ENCODE measurements around the gene MICB. TPM values are rescaled to one million over a fixed set of nuclear protein-coding genes. Genes with fewer than 3 reads are reported as not detected.
"Not testable (repeated sequence)": the region's sequence is repeated elsewhere in the genome, so short reads cannot be mapped to it uniquely, and the experiment has no call there.

MICB gene
- polyA plus RNA-seq, 1 donor (not counting 4 experiments of a cell fraction or from before 2014, with no cell fraction given), result 8.6 TPM

- Histone ChIP-seq H3K36me3 (ENCODE audit: control insufficient read depth in 2 of 2, extremely low read depth in 1 of 2, insufficient read depth in 2 of 2, low read length in 2 of 2) (no peaks in the 10 kb centered on the region), H3K9me1 (ENCODE audit: control insufficient read depth, extremely low read depth, insufficient read depth, low read length) (no peaks in the 10 kb centered on the region), H3K27ac (ENCODE audit: control insufficient read depth, insufficient read depth, low read length) (no peak overlapping the region), H3K4me2 (ENCODE audit: control insufficient read depth, extremely low read depth, insufficient read depth, low read depth, low read length) (no peak overlapping the region), H3K27me3 (ENCODE audit: control insufficient read depth, extremely low read depth, insufficient read depth, low read length) (peaks cover 10% of the 10 kb centered on the region), H4K20me1 (ENCODE audit: control insufficient read depth, extremely low read depth, insufficient read depth, low read length) (no peaks in the 10 kb centered on the region), H2AFZ (ENCODE audit: control insufficient read depth, low read length) (no peak overlapping the region), H3K9me3 (ENCODE audit: control insufficient read depth, low read depth, low read length) (no peaks in the 10 kb centered on the region), H3K4me1 (ENCODE audit: control insufficient read depth, extremely low read depth, insufficient read depth, low read length) (no peaks in the 10 kb centered on the region), H3K4me3 (ENCODE audit: control insufficient read depth in 2 of 3, extremely low read depth in 1 of 3, insufficient read depth in 2 of 3, low read depth in 1 of 3, low read length in 3 of 3) (no peak overlapping the region), H3K79me2 (ENCODE audit: control insufficient read depth, insufficient read depth, low read length) (no peaks in the 10 kb centered on the region), H3K9ac (ENCODE audit: control insufficient read depth, extremely low read depth, insufficient read depth, low read length) (no peak overlapping the region)
- TF ChIP-seq EZH2 (IDR thresholded peaks at IDR 0.05; ENCODE audit: low read length) (no peak), CTCF (optimal IDR thresholded peaks at IDR 0.05 in 1 of 3, IDR thresholded peaks at IDR 0.05 in 1 of 3, conservative IDR thresholded peaks at IDR 0.05 in 1 of 3; ENCODE audit: extremely low read depth in 1 of 3, insufficient read depth in 2 of 3, low read length in 3 of 3) (no peak)
- DNase-seq (ENCODE audit: low read depth, low spot score) (no peak), FAIRE-seq (no peak)
- dilution Hi-C loops (cut with MboI; ENCODE audit: extremely low pct_ligation_motif_present, low sequenced_read_pairs), result no loop called here
Measured at GRCh38 chr6:31452859-31453258, 45.1 kb upstream of the MICB start.

GRCh38 chr6:31453259-31453658 lies 44.7 kb upstream of the MICB start:
- Histone ChIP-seq H2AFZ (ENCODE audit: control insufficient read depth, low read length) (no peak overlapping the region), H4K20me1 (ENCODE audit: control insufficient read depth, extremely low read depth, insufficient read depth, low read length) (no peaks in the 10 kb centered on the region), H3K4me2 (ENCODE audit: control insufficient read depth, extremely low read depth, insufficient read depth, low read depth, low read length) (no peak overlapping the region), H3K9ac (ENCODE audit: control insufficient read depth, extremely low read depth, insufficient read depth, low read length) (no peak overlapping the region), H3K4me3 (ENCODE audit: control insufficient read depth in 2 of 3, extremely low read depth in 1 of 3, insufficient read depth in 2 of 3, low read depth in 1 of 3, low read length in 3 of 3) (no peak overlapping the region), H3K27ac (ENCODE audit: control insufficient read depth, insufficient read depth, low read length) (no peak overlapping the region), H3K9me1 (ENCODE audit: control insufficient read depth, extremely low read depth, insufficient read depth, low read length) (no peaks in the 10 kb centered on the region), H3K9me3 (ENCODE audit: control insufficient read depth, low read depth, low read length) (no peaks in the 10 kb centered on the region), H3K27me3 (ENCODE audit: control insufficient read depth, extremely low read depth, insufficient read depth, low read length) (peaks cover 10% of the 10 kb centered on the region), H3K4me1 (ENCODE audit: control insufficient read depth, extremely low read depth, insufficient read depth, low read length) (no peaks in the 10 kb centered on the region), H3K36me3 (ENCODE audit: control insufficient read depth in 2 of 2, extremely low read depth in 1 of 2, insufficient read depth in 2 of 2, low read length in 2 of 2) (no peaks in the 10 kb centered on the region), H3K79me2 (ENCODE audit: control insufficient read depth, insufficient read depth, low read length) (no peaks in the 10 kb centered on the region)
- TF ChIP-seq EZH2 (IDR thresholded peaks at IDR 0.05; ENCODE audit: low read length), result no peak
- no peak for TF ChIP-seq CTCF (optimal IDR thresholded peaks at IDR 0.05 in 1 of 3, IDR thresholded peaks at IDR 0.05 in 1 of 3, conservative IDR thresholded peaks at IDR 0.05 in 1 of 3; ENCODE audit: extremely low read depth in 1 of 3, insufficient read depth in 2 of 3, low read length in 3 of 3)
- FAIRE-seq (no peak), DNase-seq (ENCODE audit: low read depth, low spot score) (no peak)
- dilution Hi-C loops (cut with MboI; ENCODE audit: extremely low pct_ligation_motif_present, low sequenced_read_pairs), result no loop called here

- H3K27ac ChIP-seq (ENCODE audit: control insufficient read depth, insufficient read depth, low read length); FAIRE-seq; H4K20me1 ChIP-seq (ENCODE audit: control insufficient read depth, extremely low read depth, insufficient read depth, low read length); H3K27me3 ChIP-seq (ENCODE audit: control insufficient read depth, extremely low read depth, insufficient read depth, low read length); H3K79me2 ChIP-seq (ENCODE audit: control insufficient read depth, insufficient read depth, low read length); H2AFZ ChIP-seq (ENCODE audit: control insufficient read depth, low read length); DNase-seq (ENCODE audit: low read depth, low spot score); H3K9ac ChIP-seq (ENCODE audit: control insufficient read depth, extremely low read depth, insufficient read depth, low read length); H3K36me3 ChIP-seq (ENCODE audit: control insufficient read depth in 2 of 2, extremely low read depth in 1 of 2, insufficient read depth in 2 of 2, low read length in 2 of 2); dilution Hi-C loops (cut with MboI; ENCODE audit: extremely low pct_ligation_motif_present, low sequenced_read_pairs); H3K9me3 ChIP-seq (ENCODE audit: control insufficient read depth, low read depth, low read length); H3K4me3 ChIP-seq (ENCODE audit: control insufficient read depth in 2 of 3, extremely low read depth in 1 of 3, insufficient read depth in 2 of 3, low read depth in 1 of 3, low read length in 3 of 3); H3K9me1 ChIP-seq (ENCODE audit: control insufficient read depth, extremely low read depth, insufficient read depth, low read length); H3K4me2 ChIP-seq (ENCODE audit: control insufficient read depth, extremely low read depth, insufficient read depth, low read depth, low read length): not testable (repeated sequence)
- peaks cover 14% of the 10 kb centered on the region for H3K4me1 ChIP-seq (ENCODE audit: control insufficient read depth, extremely low read depth, insufficient read depth, low read length)
Measured at GRCh38 chr6:31459864-31460263, 38.1 kb upstream of the MICB start.

Data from keratinocyte (primary cell).